ENCODE data around the gene MRPL12. TPM values are rescaled to one million over a fixed set of nuclear protein-coding genes. Genes with fewer than 3 reads are reported as not detected.

MRPL12 gene
- total and polyA plus RNA-seq, 2 of the 13 experiments (the other 11 are each of a cell fraction or from before 2014, with no cell fraction given): 39.1 to 94.1 TPM

DNA sequence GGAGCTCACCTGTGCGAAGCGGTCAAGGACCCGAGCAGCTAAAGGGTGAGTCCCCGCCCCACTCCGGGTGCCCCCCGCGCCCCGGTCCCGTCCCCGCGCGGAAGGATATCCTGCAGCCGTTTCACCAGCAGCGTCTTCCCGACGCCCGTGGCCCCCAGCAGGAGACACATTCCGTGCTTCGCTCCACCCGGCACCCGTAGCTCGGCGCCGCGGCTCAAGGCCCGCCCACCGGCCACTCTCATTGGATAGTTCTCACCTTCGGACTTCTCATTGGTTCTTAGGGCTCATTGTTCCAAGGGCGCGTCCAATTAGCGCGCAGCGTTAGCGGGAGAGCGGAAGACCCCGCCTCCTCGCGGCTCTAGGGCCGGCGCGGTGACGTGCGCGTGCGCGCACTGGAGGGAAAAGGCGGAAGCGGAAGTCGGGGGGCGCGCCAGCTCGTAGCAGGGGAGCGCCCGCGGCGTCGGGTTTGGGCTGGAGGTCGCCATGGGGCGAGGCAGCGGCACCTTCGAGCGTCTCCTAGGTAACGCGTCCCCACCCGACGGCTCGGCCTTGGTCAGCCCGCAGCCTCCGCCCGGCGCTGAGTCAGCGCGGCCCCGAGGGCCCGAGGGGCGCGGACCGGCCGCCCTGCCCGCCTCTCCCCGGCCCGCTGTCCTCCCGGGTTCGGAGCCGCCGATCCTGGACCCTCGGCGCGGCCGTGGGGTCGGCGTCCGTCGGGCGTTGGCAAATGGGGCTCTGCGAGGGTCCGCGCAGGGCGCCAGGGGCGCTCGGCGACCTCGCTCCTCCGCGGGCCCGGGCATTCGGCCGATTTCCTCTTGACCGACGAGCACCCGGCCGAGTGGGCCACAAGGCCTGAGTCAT, 19.4 kb upstream of the MRPL12 start, which contains the start of the genes ARL16 and HGS (continued):
- TF ChIP-seq FOXP4 (CRISPR knock-in tag; IDR thresholded peaks at IDR 0.05) (0 out of 2 replicates have a peak, but pooled peaks have one; percentile 36), ZNF136 (CRISPR knock-in tag; IDR thresholded peaks at IDR 0.05; ENCODE audit: low read depth) (0 out of 2 replicates have a peak, but pooled peaks have one; percentile 3), NFKBIZ (CRISPR knock-in tag; IDR thresholded peaks at IDR 0.05) (peak; percentile 43; the same call in 1 of the 2 replicates), HNF4A (CRISPR knock-in tag; IDR thresholded peaks at IDR 0.05) (no peak; the same call in 1 of the 2 replicates), HNRNPLL (IDR thresholded peaks at IDR 0.05; ENCODE audit: low read depth, low read length, poor library complexity, severe bottlenecking) (peak; percentile 65), NR2F6 (IDR thresholded peaks at IDR 0.05) (no peak), NR2F6 (CRISPR knock-in tag; IDR thresholded peaks at IDR 0.05) (no peak), ZBTB39 (CRISPR knock-in tag; IDR thresholded peaks at IDR 0.05) (no peak), DZIP1 (CRISPR knock-in tag; IDR thresholded peaks at IDR 0.05) (peak; percentile 55; the same call in 1 of the 2 replicates), ZNF839 (CRISPR knock-in tag; IDR thresholded peaks at IDR 0.05; ENCODE audit: borderline replicate concordance) (no peak), ZBTB7B (CRISPR knock-in tag; IDR thresholded peaks at IDR 0.05) (peak; percentile 78; the same call in 1 of the 2 replicates), ZNF510 (CRISPR knock-in tag; IDR thresholded peaks at IDR 0.05; ENCODE audit: low read depth) (peak; percentile 74; the same call in 1 of the 2 replicates), SP4 (CRISPR knock-in tag; IDR thresholded peaks at IDR 0.05) (peak; percentile 95), ZFP36L1 (CRISPR knock-in tag; IDR thresholded peaks at IDR 0.05) (no peak), CBX2 (IDR thresholded peaks at IDR 0.05; ENCODE audit: low read depth, low read length) (no peak), CBX2 (CRISPR knock-in tag; IDR thresholded peaks at IDR 0.05; ENCODE audit: low read depth) (no peak), NKX3-1 (CRISPR knock-in tag; IDR thresholded peaks at IDR 0.05) (no peak), ZNF773 (CRISPR knock-in tag; IDR thresholded peaks at IDR 0.05; ENCODE audit: borderline replicate concordance) (peak; percentile 87; the same call in 1 of the 2 replicates)
- TF ChIP-seq, protein P1, sequence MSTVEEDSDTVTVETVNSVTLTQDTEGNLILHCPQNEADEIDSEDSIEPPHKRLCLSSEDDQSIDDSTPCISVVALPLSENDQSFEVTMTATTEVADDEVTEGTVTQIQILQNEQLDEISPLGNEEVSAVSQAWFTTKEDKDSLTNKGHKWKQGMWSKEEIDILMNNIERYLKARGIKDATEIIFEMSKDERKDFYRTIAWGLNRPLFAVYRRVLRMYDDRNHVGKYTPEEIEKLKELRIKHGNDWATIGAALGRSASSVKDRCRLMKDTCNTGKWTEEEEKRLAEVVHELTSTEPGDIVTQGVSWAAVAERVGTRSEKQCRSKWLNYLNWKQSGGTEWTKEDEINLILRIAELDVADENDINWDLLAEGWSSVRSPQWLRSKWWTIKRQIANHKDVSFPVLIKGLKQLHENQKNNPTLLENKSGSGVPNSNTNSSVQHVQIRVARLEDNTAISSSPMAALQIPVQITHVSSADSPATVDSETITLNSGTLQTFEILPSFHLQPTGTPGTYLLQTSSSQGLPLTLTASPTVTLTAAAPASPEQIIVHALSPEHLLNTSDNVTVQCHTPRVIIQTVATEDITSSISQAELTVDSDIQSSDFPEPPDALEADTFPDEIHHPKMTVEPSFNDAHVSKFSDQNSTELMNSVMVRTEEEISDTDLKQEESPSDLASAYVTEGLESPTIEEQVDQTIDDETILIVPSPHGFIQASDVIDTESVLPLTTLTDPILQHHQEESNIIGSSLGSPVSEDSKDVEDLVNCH (CRISPR knock-in tag; IDR thresholded peaks at IDR 0.05): no peak

Data from HepG2 (cell line).